Embryonic facial prominence (tissue), 1 donor: ENCODE data around the gene SLC35A5.

Source experiments
- DNase-seq: peaks from one replicate; pipeline ENCODE4 v3.0.0-alpha.2; 2016; ENCODE audit errors: extremely low spot score

SLC35A5 gene

GRCh38 chr3:112569265-112569664 is 7.4 kb downstream of the SLC35A5 start:
- DNase-seq = no peak

- DNase-seq = no peak
Observed at GRCh38 chr3:112572701-112573100, 10.9 kb downstream of the SLC35A5 start.

- no peak for DNase-seq
Observed at GRCh38 chr3:112579232-112579631, 17.4 kb downstream of the SLC35A5 start.

- DNase-seq = no peak
Observed at GRCh38 chr3:112579697-112580096, 17.9 kb downstream of the SLC35A5 start.

- peak; percentile 54 for DNase-seq
Observed at GRCh38 chr3:112582244-112582874, 20.5 kb downstream of the SLC35A5 start.

GRCh38 chr3:112583105-112583504 is 21.3 kb downstream of the SLC35A5 start:
- no peak for DNase-seq

GRCh38 chr3:112585782-112586181 is 23.9 kb downstream of the SLC35A5 start:
- no peak for DNase-seq

- DNase-seq = no peak
Observed at GRCh38 chr3:112587336-112587735, 25.5 kb downstream of the SLC35A5 start.

- DNase-seq = no peak
Observed at GRCh38 chr3:112593258-112593657, 31.4 kb downstream of the SLC35A5 start.

- no peak for DNase-seq
Observed at GRCh38 chr3:112594856-112595255, 33.0 kb downstream of the SLC35A5 start.

- DNase-seq = no peak
Observed at GRCh38 chr3:112597945-112598344, 36.1 kb downstream of the SLC35A5 start.

- DNase-seq = no peak
Observed at GRCh38 chr3:112598731-112599130, 36.9 kb downstream of the SLC35A5 start.

GRCh38 chr3:112602217-112602838 is 40.5 kb downstream of the SLC35A5 start:
- no peak for DNase-seq

GRCh38 chr3:112604536-112604935 is 42.7 kb downstream of the SLC35A5 start:
- DNase-seq = no peak

GRCh38 chr3:112605285-112605684 is 43.4 kb downstream of the SLC35A5 start:
- DNase-seq = peak; percentile 25

GRCh38 chr3:112606098-112606497 is 44.3 kb downstream of the SLC35A5 start:
- no peak for DNase-seq

- no peak for DNase-seq
Observed at GRCh38 chr3:112607863-112608262, 46.0 kb downstream of the SLC35A5 start.

- DNase-seq = no peak
Observed at GRCh38 chr3:112610121-112610520, 48.3 kb downstream of the SLC35A5 start.

- DNase-seq = no peak
Observed at GRCh38 chr3:112611752-112612515, 50.1 kb downstream of the SLC35A5 start.

- no peak for DNase-seq
Observed at GRCh38 chr3:112615989-112616731, 54.3 kb downstream of the SLC35A5 start.

- no peak for DNase-seq
Observed at GRCh38 chr3:112617285-112617684, 55.4 kb downstream of the SLC35A5 start.

GRCh38 chr3:112619295-112619694 is 57.5 kb downstream of the SLC35A5 start:
- no peak for DNase-seq
